ENCODE measurements around the gene HOXA10. TPM values are rescaled to one million over a fixed set of nuclear protein-coding genes. Genes with fewer than 3 reads are reported as not detected.

HOXA10 gene
- total RNA-seq, 1 experiment from 2014 or later: 9.5 TPM

DNA sequence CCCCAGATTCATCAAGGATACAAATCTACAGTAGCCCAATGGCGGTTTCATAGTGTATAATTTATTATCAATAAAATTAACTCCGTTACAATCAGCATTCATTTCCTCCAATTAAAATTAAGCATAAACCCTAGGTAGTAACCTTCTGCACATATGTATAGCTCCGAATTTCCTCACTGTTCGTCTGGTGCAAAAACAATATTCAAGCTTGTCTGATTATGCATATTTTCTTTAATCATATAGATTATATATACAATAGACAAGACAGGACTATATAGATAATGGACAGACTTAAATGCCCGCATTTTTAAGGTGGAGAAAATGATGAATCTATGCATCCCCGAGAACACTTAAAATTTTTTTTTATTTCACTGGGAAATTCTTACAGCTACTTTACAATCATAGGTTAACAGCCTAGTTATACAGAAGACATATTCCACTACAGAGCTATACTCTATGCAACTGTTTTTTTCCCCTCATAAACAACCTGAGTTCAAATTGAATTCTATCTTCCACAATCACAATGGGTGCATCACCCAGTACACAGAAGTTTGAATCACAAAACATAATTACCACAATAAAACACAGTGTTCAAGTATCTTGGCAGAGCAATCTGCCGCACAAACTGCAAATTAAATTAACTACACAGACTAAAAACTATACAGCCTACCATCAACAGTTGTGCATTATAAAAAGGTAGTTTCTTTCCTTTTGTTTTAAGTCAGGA, 11.4 kb downstream of the HOXA10 start:
- Mint-ChIP-seq H3K9me3 (ENCODE audit: unreplicated experiment) (no peaks in the 10 kb centered on the region), H3K27ac (ENCODE audit: unreplicated experiment) (no peak overlapping the region), H3K27me3 (ENCODE audit: insufficient read depth, unreplicated experiment) (no peaks in the 10 kb centered on the region), H3K36me3 (ENCODE audit: insufficient read depth, unreplicated experiment) (peaks cover 5% of the 10 kb centered on the region), H3K4me3 (ENCODE audit: unreplicated experiment) (no peak overlapping the region), H3K4me1 (ENCODE audit: low read depth, unreplicated experiment) (peaks cover 14% of the 10 kb centered on the region)
- ChIA-PET CTCF (interaction anchor here (2.4 to 2.8 kb wide), 2 partner anchors 13 to 793 kb away, joined by 40 to 51 read pairs; no protein-coding TSS in a partner anchor), POLR2A (no interaction called here)
- no peak overlapping the region for H3K4me3 ChIP-seq (ENCODE audit: low read depth, low read length)
- BruUV-seq (replicated peaks): TSS peak; percentile 30
- H3K27me3 ChIP-seq (replicated peaks; ENCODE audit: control insufficient read depth, insufficient read depth, low read length): no peaks in the 10 kb centered on the region
- H3K36me3 ChIP-seq (ENCODE audit: control insufficient read depth, insufficient read depth, low read length): no peaks in the 10 kb centered on the region
- intact Hi-C loops (cut with micrococcal nuclease; ENCODE audit: unreplicated experiment): loop anchor here (5.0 to 10.0 kb wide), 2 partner anchors 300 to 958 kb away; partner anchors contain the start of genes CBX3, HNRNPA2B1 and SKAP2
- DNase-seq: no peak
- no peaks in the 10 kb centered on the region for H3K9me3 ChIP-seq
- TF ChIP-seq, protein P1, sequence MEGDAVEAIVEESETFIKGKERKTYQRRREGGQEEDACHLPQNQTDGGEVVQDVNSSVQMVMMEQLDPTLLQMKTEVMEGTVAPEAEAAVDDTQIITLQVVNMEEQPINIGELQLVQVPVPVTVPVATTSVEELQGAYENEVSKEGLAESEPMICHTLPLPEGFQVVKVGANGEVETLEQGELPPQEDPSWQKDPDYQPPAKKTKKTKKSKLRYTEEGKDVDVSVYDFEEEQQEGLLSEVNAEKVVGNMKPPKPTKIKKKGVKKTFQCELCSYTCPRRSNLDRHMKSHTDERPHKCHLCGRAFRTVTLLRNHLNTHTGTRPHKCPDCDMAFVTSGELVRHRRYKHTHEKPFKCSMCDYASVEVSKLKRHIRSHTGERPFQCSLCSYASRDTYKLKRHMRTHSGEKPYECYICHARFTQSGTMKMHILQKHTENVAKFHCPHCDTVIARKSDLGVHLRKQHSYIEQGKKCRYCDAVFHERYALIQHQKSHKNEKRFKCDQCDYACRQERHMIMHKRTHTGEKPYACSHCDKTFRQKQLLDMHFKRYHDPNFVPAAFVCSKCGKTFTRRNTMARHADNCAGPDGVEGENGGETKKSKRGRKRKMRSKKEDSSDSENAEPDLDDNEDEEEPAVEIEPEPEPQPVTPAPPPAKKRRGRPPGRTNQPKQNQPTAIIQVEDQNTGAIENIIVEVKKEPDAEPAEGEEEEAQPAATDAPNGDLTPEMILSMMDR (IDR thresholded peaks at IDR 0.05; ENCODE audit: insufficient read depth in 1 of 2, low read depth in 1 of 2, low read length in 1 of 2, severe bottlenecking in 1 of 2, unreplicated experiment in 1 of 2): no peak
- peaks cover 7% of the 10 kb centered on the region for H3K4me1 ChIP-seq

DNA sequence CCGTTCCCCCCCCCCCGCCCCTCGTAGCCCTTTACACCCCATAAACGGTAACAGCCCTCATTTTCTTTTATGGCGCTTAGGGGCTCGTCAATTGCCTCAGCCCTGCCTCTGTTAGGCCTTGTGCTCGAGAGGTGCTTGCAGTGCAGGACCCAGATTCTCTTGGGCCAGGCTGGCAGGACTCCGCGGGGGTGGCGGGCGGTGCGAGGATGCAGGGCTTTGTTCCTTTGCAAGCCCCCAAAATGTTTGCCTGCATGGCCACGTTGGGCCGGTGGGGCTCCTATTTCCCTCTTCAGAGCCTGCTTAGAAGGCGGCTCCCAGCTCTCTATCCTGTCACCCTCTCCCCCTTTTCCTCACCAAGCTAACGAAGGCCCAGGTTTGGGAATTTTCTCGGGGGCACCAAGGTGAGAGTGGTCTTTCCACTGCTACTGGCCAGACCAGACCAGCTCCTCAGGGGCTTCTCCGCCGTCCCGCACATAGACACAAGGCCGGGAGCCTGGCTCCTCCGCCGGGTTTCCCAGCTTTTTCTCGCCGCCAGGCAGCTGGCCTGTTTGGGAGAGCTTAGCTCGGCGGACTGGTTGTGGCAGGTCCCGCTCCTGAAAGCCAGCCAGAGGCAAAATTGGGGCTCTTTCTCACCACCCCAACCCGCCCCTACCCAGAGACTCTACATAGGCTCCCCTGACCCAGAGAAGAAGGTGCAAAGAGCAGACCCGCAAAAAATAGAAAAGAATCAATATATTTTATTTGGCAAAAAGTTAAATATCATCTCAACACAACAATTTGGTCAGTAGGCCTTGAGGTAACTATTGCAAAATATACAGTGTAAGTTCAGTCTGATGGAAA, 12.2 kb downstream of the HOXA10 start:
- CTCF ChIA-PET: interaction anchor here (0.7 to 2.8 kb wide), 8 partner anchors 12 to 1496 kb away, joined by 3 to 51 read pairs (median 7); no protein-coding TSS in a partner anchor
- Histone ChIP-seq H3K4me3 (ENCODE audit: low read depth, low read length) (no peak overlapping the region), H3K9me3 (no peaks in the 10 kb centered on the region), H3K36me3 (ENCODE audit: control insufficient read depth, insufficient read depth, low read length) (no peaks in the 10 kb centered on the region), H3K4me1 (peaks cover 7% of the 10 kb centered on the region), H3K27me3 (replicated peaks; ENCODE audit: control insufficient read depth, insufficient read depth, low read length) (no peaks in the 10 kb centered on the region)
- no TSS peak for BruUV-seq (replicated peaks)
- H3K36me3 Mint-ChIP-seq (ENCODE audit: insufficient read depth, unreplicated experiment): peaks cover 5% of the 10 kb centered on the region
- peaks cover 14% of the 10 kb centered on the region for H3K4me1 Mint-ChIP-seq (ENCODE audit: low read depth, unreplicated experiment)
- no peaks in the 10 kb centered on the region for H3K9me3 Mint-ChIP-seq (ENCODE audit: unreplicated experiment)
- POLR2A ChIA-PET: interaction anchor here (0.7 kb wide), 1 partner anchor 46 kb away, joined by 3 read pairs; no protein-coding TSS in a partner anchor
- TF ChIP-seq, protein P1 (IDR thresholded peaks at IDR 0.05; ENCODE audit: insufficient read depth in 1 of 2, low read depth in 1 of 2, low read length in 1 of 2, severe bottlenecking in 1 of 2, unreplicated experiment in 1 of 2): no peak
- peak overlapping the region; percentile 9 for H3K4me3 Mint-ChIP-seq (ENCODE audit: unreplicated experiment)
- no peaks in the 10 kb centered on the region for H3K27me3 Mint-ChIP-seq (ENCODE audit: insufficient read depth, unreplicated experiment)
- no peak overlapping the region for H3K27ac Mint-ChIP-seq (ENCODE audit: unreplicated experiment)
- peak in 1 of 2 experiments; percentile 30 for DNase-seq
- intact Hi-C loops (cut with micrococcal nuclease; ENCODE audit: unreplicated experiment): loop anchor here (1.0 to 10.0 kb wide), 6 partner anchors 11 to 1267 kb away; partner anchors contain the start of genes CBX3, HNRNPA2B1 and SKAP2

DNA sequence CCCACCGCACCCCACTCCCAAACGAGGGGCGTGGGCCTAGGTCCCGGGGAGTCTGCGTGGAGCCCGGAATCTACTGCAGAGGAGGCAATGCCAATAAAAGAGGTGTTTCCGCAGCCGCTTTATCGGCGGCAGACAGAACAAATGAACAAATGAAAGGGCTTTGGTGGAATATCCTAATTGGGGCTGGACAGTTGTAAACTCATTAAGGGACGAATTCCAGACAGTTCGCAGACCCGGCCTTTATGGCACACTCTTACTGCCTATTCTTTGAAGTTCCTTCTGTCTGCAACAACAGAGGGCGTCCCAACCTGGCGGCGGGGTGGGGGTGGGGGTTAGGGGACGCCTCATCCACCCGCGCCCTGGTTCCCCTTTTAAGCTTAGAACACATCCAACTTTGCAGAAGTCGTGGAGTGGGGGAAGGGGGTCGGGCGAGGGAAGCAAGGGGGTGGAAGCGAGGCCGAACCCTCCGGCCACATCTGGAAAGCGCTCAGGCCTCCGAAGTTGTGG, 12.9 kb downstream of the HOXA10 start:
- POLR2A ChIA-PET: interaction anchor here (0.6 to 1.3 kb wide), 5 partner anchors 30 to 296 kb away, joined by 3 to 10 read pairs (median 3); partner anchors contain the start of gene HOXA4
- BruUV-seq (replicated peaks): no TSS peak
- Histone ChIP-seq H3K9me3 (no peaks in the 10 kb centered on the region), H3K4me3 (ENCODE audit: low read depth, low read length) (peak overlapping the region; percentile 73), H3K36me3 (ENCODE audit: control insufficient read depth, insufficient read depth, low read length) (no peaks in the 10 kb centered on the region), H3K4me1 (peaks cover 7% of the 10 kb centered on the region), H3K27me3 (replicated peaks; ENCODE audit: control insufficient read depth, insufficient read depth, low read length) (no peaks in the 10 kb centered on the region)
- peaks cover 8% of the 10 kb centered on the region for H3K36me3 Mint-ChIP-seq (ENCODE audit: insufficient read depth, unreplicated experiment)
- no peak overlapping the region for H3K27ac Mint-ChIP-seq (ENCODE audit: unreplicated experiment)
- H3K9me3 Mint-ChIP-seq (ENCODE audit: unreplicated experiment): no peaks in the 10 kb centered on the region
- H3K4me1 Mint-ChIP-seq (ENCODE audit: low read depth, unreplicated experiment): peaks cover 14% of the 10 kb centered on the region
- TF ChIP-seq, protein P1 (IDR thresholded peaks at IDR 0.05; ENCODE audit: insufficient read depth in 1 of 2, low read depth in 1 of 2, low read length in 1 of 2, severe bottlenecking in 1 of 2, unreplicated experiment in 1 of 2): no peak
- H3K27me3 Mint-ChIP-seq (ENCODE audit: insufficient read depth, unreplicated experiment): no peaks in the 10 kb centered on the region
- peak overlapping the region; percentile 77 for H3K4me3 Mint-ChIP-seq (ENCODE audit: unreplicated experiment)
- intact Hi-C loops (cut with micrococcal nuclease; ENCODE audit: unreplicated experiment): loop anchor here (1.0 to 10.0 kb wide), 6 partner anchors 10 to 1266 kb away; partner anchors contain the start of genes CBX3, HNRNPA2B1 and SKAP2
- CTCF ChIA-PET: interaction anchor here (0.6 to 2.8 kb wide), 25 partner anchors 9 to 1496 kb away, joined by 3 to 51 read pairs (median 4); partner anchors contain the start of genes HOXA3 and SKAP2
- peak in 1 of 2 experiments; percentile 36 for DNase-seq

Measured in Caco-2 (cell line).